A673 (cell line): ENCODE data around the gene GRAMD1A.

Experiments used
- CTCF ChIP-seq: fragments of 300-800, 200-600 bp; sonication (generic); conservative IDR thresholded peaks from 2 replicates; pipeline ENCODE4 v1.5.1; 2017; ENCODE audit warnings: low read depth, mild to moderate bottlenecking, antibody characterized with exemption, low read length, moderate library complexity, mixed read lengths
- EZH2 ChIP-seq: fragments of 200-600 bp; sonication (generic); IDR thresholded peaks from 2 replicates; pipeline ENCODE4 v1.6.1; 2017; ENCODE audit warnings: borderline replicate concordance, low read depth, mild to moderate bottlenecking, mixed read lengths, antibody characterized with exemption, low read length; ENCODE audit not compliant: poor library complexity, severe bottlenecking

GRCh38 chr19:34995551-34995950 lies 4.6 kb upstream of the GRAMD1A start:
- TF ChIP-seq CTCF (no peak), EZH2 (no peak)
